Stimulated activated CD8-positive, alpha-beta memory T cell treated with anti-CD3 and anti-CD28 coated beads, Interleukin-4, amount 100 ng/mL, for 4 hours (primary cell): ENCODE results near the gene ATG5.

Experiments
- DNase-seq, 2 donors: peaks; one replicate each; pipeline ENCODE4 v3.0.0-alpha.2; 2020; ENCODE audit warnings: low read depth in 2 of 2, low spot score in 1 of 2

The ATG5 gene

GRCh38 chr6:106325336-106326178 lies at the start of gene ATG5:
Gene ATG5, minus strand, starts transcription at chr6:106325760. Its CDS starts 9,552 bp downstream, at chr6:106316208.
- DNase-seq: peak; percentile 100

GRCh38 chr6:106373502-106374239 lies 48.1 kb upstream of the ATG5 start:
- no peak for DNase-seq

GRCh38 chr6:106372838-106373501 lies 47.4 kb upstream of the ATG5 start:
- DNase-seq: no peak

- no peak for DNase-seq
Observed at GRCh38 chr6:106370639-106371038, 45.1 kb upstream of the ATG5 start.

- DNase-seq: no peak
Observed at GRCh38 chr6:106369739-106370138, 44.2 kb upstream of the ATG5 start.

- no peak for DNase-seq
Observed at GRCh38 chr6:106363401-106364138, 38.0 kb upstream of the ATG5 start.

DNA sequence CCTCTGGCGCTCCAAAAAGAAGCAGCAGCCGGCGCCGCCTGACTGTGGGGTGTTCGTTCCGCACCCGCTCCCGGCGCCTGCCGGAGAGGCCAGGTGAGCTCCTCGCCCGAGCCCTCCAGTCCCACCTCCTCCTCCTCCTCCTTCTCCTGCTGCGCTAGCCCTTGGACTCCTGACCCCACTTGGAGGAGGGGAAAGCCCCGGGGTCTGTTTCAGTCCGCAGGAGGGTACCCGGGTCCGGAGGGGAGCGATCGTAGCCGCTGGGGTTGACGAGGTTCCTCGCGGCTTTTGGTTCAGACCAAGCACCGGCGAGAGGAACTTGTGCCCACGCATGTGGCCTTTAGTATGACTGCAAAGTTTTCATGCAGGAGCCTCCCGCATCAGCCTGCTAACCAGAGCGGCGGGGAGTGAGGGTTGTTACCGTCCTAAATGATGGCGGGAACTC lies 35.5 kb upstream of the ATG5 start:
- no peak for DNase-seq

GRCh38 chr6:106360410-106360988 lies 34.9 kb upstream of the ATG5 start, which contains the start of gene CRYBG1:
Gene CRYBG1, plus strand, starts transcription at chr6:106360717. Its CDS starts 192 bp downstream, at chr6:106360909.
- DNase-seq: peak in 1 of 2 donors; percentile 40

- no peak for DNase-seq
Observed at GRCh38 chr6:106359959-106360409, 34.4 kb upstream of the ATG5 start.

DNA sequence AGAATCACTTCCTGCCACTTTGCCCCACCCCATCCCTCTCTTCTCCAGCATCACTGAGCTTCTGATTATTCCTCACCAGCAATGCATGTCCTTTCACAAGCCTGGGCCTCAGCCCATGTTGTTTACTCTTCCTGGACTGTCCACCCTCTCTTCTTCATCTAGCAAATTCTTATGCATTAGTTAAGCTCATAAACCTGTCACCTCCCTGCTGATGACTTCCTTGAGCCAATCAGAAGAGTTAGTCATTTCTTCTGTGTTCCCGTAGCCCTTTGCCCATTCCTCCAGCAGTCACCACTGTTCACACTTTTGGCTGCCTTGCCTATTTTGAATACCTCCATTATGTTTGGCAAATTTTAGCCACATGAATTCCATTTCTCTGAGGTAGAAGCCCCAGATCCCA lies 30.8 kb upstream of the ATG5 start:
- DNase-seq: no peak

DNA sequence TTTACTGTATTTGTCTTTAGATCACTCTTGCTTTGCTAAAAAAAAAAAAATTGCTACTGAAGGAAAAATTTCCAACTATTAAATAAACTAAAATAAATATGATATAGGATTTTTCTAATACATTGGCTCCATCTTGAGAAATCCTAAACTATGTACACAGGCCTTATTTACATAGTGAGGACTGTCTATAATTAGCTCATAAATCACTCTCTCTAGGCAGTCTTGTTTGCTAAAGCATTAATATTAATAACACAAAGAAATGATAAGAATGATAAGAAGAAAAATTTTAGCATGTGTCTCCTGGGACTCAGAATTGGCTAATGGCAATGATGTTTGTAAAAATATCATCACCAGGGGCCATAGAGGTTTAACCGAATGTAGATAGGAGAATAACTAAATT lies 21.7 kb upstream of the ATG5 start:
- DNase-seq: no peak

DNA sequence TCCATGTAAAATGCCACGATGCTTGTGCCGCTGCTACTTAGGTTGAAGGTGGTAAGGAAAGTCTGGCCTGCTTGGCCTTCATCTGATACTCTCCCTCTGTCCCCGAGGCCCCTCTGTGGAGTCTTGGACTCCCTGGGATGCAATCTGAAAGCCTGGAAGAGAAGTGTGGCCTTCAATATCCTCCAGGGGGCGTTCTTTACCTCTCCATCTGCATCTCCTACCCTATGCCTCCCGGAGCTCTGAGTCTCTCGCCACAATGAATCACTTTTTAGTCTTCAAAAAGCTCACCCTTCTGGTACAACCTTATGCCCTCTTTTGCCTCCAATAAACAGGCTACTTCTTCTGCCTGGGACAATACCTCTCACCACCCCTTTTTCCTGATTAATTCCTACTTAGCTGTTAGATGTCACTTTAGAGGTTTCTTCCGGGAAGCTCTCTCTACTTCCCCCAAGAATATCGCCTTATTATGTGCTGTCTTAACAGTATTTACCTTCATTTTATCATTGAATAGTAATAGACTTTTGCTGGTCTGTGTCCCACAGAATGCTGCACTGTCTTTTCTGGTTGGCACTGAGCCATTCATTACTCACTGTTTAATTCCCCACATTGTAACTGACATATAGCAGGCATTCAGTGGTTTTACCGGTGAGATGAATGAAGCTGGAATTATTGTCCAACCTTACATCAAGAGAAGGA lies 13.9 kb upstream of the ATG5 start:
- DNase-seq: no peak

DNA sequence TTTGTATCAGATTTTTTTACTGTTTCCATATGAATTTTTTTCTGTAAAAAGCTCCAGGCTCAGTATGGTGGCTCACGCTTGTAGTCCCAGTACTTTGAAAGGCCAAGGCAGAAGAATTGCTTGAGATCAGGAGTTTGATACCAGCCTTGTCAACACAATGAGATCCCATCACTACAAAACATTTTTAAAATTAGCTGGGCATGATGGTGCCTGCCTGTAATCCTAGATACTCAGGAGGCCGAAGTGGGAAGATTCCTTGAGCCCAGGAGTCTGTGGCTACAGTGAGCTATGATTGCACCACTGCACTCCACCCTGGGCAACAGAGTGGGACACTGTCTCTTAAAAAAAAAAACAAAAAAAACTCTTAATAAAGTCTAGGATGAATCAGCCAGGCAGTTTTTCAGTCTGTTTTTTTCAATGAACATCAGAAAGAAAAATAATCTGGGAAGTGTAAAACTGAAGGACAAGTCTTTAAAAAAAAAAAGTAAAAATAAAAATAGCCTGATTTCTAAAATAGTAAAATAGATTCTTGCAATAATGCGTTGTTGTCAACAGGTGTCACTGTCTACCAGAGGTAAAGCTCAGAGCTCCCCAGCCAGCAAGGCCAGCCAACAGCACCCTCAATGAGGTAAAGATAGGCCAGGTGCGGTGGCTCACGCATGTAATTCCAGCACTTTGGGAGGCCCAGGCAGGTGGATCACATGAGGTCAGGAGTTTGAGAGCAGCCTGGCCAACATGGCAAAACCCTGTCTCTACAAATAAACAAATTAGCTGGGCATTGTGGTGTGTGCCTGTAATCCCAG lies 9.3 kb upstream of the ATG5 start:
- DNase-seq: no peak

GRCh38 chr6:106324726-106325335 lies 729 bp downstream of the ATG5 start:
- no peak for DNase-seq

GRCh38 chr6:106321940-106322339 lies 3.6 kb downstream of the ATG5 start:
- no peak for DNase-seq

DNA sequence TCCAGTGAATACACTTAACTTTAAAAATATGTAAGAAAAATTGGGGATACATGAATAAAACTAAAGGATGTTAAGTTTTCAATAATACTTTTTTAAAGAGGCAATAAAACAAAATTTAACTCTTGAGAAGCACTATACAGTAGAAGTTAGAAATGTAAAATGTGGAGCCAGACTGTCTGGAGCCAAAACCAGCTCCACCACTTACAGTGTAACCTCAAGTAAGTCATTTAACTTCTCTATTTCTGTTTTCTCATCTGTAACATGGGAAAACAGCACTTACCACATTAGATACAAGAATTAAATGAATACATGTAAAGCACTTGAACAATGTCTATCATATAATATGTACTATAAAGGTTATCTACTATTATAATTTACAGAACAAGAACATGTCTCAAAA lies 6.7 kb downstream of the ATG5 start:
- DNase-seq: no peak

- DNase-seq: no peak
Observed at GRCh38 chr6:106318061-106318460, 7.5 kb downstream of the ATG5 start.

DNA sequence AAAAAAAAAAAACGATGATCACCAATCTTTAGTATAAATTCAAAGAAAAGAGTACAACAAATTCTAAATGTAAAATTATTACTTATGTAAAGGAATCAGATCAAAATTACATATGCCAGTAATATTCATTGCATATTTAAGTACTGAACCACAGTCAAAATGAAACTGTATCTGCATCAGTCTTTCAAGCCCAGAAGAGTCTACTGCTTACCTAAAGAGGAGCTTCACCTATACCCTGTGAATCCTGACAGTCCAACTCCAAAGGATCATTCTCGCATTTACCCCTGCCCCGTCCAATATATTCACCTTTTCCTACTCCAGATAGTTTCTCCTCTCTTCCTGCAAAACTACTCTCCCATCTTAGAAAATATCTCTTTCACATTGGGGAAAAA lies 9.2 kb downstream of the ATG5 start:
- no peak for DNase-seq
